GM19193 (cell line): ENCODE results near the gene SSBP2.

ENCODE experiments used
- POLR2A ChIP-seq: IDR thresholded peaks from 4 replicates; pipeline ENCODE4 v1.6.1; 2011; ENCODE audit not compliant: insufficient read depth, insufficient read length; ENCODE audit errors: extremely low read depth

The SSBP2 gene

GRCh38 chr5:81606150-81606549 is 144.7 kb downstream of the SSBP2 start:
- TF ChIP-seq POLR2A: no peak

DNA sequence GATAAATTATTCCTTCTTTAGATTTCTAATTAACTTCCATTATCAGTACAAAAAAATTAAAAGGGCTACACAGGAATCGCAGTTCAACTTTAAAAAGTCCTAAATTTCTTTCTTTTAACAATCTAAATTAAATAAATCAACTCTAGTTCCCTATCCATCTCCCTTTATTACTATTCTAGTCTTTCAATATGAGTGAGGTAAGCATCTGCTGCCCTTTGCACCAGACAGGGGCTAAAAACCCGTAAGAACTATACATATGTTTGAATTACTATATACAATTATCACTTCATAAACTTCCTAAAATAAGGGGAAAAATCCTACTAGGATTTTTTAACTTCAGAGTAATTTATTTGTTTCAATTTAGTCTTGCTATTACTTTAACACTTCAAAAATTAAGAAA is 145.6 kb downstream of the SSBP2 start:
- no peak for TF ChIP-seq POLR2A

GRCh38 chr5:81604193-81604592 is 146.7 kb downstream of the SSBP2 start:
- TF ChIP-seq POLR2A: no peak

GRCh38 chr5:81601919-81602318 is 149.0 kb downstream of the SSBP2 start:
- TF ChIP-seq POLR2A: no peak

- no peak for TF ChIP-seq POLR2A
These were observed 160.2 kb downstream of the SSBP2 start for GRCh38 chr5:81590498-81591384.

GRCh38 chr5:81579262-81579924 is 171.5 kb downstream of the SSBP2 start:
- TF ChIP-seq POLR2A: no peak

GRCh38 chr5:81577091-81577490 is 173.8 kb downstream of the SSBP2 start:
- TF ChIP-seq POLR2A: no peak

- TF ChIP-seq POLR2A: no peak
These were observed 175.0 kb downstream of the SSBP2 start for GRCh38 chr5:81575924-81576323.

GRCh38 chr5:81572201-81572600 is 178.7 kb downstream of the SSBP2 start:
- TF ChIP-seq POLR2A: no peak

GRCh38 chr5:81558188-81558587 is 192.7 kb downstream of the SSBP2 start:
- TF ChIP-seq POLR2A: no peak

- no peak for TF ChIP-seq POLR2A
These were observed 194.1 kb downstream of the SSBP2 start for GRCh38 chr5:81556809-81557208.

DNA sequence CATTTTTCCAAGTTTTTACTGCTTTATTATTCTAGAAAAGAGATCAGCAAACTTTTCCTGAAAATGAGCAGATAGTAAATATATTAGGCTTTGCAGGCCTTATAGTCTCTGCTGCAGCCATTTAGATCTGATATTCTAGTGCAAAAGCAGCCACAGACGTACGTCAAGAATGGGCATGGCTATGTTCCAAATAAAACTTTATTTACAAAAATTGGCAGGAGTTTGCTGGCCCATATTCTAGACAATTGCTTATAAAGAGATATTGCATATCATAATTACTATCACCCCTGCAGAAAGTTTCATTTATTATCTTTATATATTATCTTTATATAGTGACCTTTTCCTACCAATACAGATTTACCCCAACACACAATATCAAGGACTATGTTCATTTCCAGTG is 195.0 kb downstream of the SSBP2 start:
- no peak for TF ChIP-seq POLR2A

DNA sequence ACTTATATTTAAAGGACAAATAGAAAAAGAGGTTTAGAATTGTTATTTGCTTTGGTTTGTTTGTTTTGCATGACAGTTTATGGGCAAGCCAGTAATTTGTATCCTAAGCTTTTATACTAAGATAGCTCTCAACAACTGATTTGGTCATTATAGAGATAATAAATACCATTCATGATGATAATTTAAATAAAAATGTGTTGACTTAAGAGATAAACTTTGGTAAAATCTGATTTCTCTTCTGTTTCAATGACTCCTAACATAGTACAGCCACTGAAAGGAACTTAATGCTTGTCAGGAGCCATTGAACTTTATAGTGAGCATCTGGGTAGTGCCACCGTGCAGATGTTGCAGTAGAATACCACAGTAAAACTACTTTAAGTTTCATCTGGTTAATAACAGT is 196.2 kb downstream of the SSBP2 start:
- TF ChIP-seq POLR2A: no peak

DNA sequence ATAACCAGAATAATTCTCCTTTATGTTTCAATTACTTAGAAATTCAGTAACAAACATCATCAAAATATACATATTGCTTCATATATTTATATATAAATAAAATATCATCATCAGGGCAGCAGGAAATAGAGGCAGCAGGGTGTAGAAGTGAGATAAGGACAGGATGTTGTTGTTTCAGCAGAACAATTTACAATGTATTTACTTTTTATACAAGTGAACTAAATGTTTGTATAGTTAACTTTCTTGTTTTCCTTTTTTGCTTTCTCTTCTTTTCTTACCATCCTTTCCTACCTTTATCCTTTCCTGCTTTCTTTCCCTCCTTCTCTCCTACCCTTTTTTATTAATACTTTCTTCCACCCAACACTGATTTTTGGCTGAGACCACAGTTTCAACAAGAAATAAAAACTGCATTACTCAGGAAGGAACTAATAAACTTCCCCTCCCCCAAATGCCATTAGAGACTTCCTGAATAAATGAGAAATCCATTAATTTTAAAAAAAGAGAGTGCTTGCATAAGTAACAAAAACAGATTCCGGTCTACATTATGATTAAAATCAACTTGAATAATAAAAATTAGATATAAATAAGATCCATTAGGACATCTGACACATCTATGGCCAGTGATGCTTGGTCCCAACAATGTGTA is 197.2 kb downstream of the SSBP2 start:
- no peak for TF ChIP-seq POLR2A

DNA sequence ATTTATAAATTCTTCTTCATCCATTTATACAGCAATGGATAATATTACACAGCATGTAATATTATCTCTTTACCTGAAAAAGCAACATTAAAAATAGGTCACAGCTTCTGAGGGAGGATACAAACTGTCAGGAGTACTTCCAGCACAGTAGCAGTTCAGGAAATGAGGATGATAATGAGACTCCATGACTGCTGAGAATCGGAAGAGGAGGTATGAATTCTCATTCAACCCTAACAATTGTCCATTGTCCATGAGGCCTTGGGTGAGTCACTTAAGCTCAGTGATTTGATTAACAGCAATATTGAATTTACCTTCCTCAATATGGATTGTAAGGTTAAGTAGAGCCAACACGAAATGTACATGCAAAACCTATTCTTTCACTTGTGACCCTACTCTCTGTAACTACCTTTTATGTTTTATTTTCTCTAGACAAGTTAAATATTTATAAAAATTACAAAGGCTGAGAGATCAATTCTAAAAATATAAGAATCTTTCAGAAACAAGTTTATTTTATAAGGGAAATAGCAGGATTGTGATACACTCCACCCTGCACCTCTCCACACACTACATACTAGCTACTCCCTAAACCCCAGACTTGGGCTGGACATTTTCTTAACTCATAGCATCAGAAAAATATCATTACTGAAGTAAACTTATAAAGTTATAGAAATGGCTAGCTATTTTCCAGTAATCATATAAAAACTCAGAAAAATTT is 197.9 kb downstream of the SSBP2 start:
- TF ChIP-seq POLR2A: no peak
